HepG2 (cell line): ENCODE measurements around the gene CHCHD5. TPM values are rescaled to one million over a fixed set of nuclear protein-coding genes. Genes with fewer than 3 reads are reported as not detected.

Experiments
- ATF2 ChIP-seq: sonication (generic); formaldehyde crosslinking; IDR thresholded peaks from 2 replicates; pipeline ENCODE4 v1.4.0; 2020; ENCODE audit warnings: missing genetic modification reagents
- CBFB ChIP-seq: sonication (generic); formaldehyde crosslinking; IDR thresholded peaks from 2 replicates; pipeline ENCODE4 v1.4.0; 2020; ENCODE audit warnings: missing genetic modification reagents
- CTCF ChIP-seq: sonication (generic); formaldehyde crosslinking; IDR thresholded peaks from 2 replicates; pipeline ENCODE4 v1.5.0; 2020; ENCODE audit warnings: mild to moderate bottlenecking, missing genetic modification reagents, moderate library complexity
- HNRNPL ChIP-seq: fragments of 200-400 bp; formaldehyde crosslinking; IDR thresholded peaks from 2 replicates; pipeline ENCODE4 v1.6.1; 2017; ENCODE audit warnings: mild to moderate bottlenecking, low read depth, low read length
- ISL2 ChIP-seq: sonication (generic); formaldehyde crosslinking; IDR thresholded peaks from 2 replicates; pipeline ENCODE4 v1.5.0; 2020; ENCODE audit warnings: missing genetic modification reagents
- MLX ChIP-seq: IDR thresholded peaks from 2 replicates; pipeline ENCODE4 v1.6.1; 2016
- PRPF4 ChIP-seq: fragments of 200-400 bp; formaldehyde crosslinking; IDR thresholded peaks from 2 replicates; pipeline ENCODE4 v1.6.1; 2016; ENCODE audit warnings: low read length, low read depth; ENCODE audit not compliant: poor library complexity, severe bottlenecking
- STAG1 ChIP-seq: sonication (generic); formaldehyde crosslinking; IDR thresholded peaks from 2 replicates; pipeline ENCODE4 v1.4.0; 2020; ENCODE audit warnings: missing genetic modification reagents
- SYNCRIP ChIP-seq: fragments of 200-400 bp; formaldehyde crosslinking; IDR thresholded peaks from 2 replicates; pipeline ENCODE4 v1.6.1; 2018; ENCODE audit warnings: mild to moderate bottlenecking, low read depth, low read length; ENCODE audit not compliant: insufficient read depth
- ZBED4 ChIP-seq: sonication (generic); formaldehyde crosslinking; IDR thresholded peaks from 2 replicates; pipeline ENCODE4 v1.4.0; 2020; ENCODE audit warnings: missing genetic modification reagents, borderline replicate concordance
- ZMYM4 ChIP-seq: sonication (generic); formaldehyde crosslinking; IDR thresholded peaks from 2 replicates; pipeline ENCODE4 v1.8.1; 2023; ENCODE audit warnings: mild to moderate bottlenecking, missing genetic modification reagents
- ZNF276 ChIP-seq: sonication (generic); formaldehyde crosslinking; IDR thresholded peaks from 2 replicates; pipeline ENCODE4 v1.4.0; 2020; ENCODE audit warnings: mild to moderate bottlenecking, low read depth, missing genetic modification reagents
- ZNF501 ChIP-seq: sonication (generic); formaldehyde crosslinking; IDR thresholded peaks from 2 replicates; pipeline ENCODE4 v1.5.1; 2020; ENCODE audit warnings: mild to moderate bottlenecking, moderate library complexity, missing genetic modification reagents
- ZNF550 ChIP-seq: sonication (generic); formaldehyde crosslinking; IDR thresholded peaks from 2 replicates; pipeline ENCODE4 v1.4.0; 2020; ENCODE audit warnings: mild to moderate bottlenecking, missing genetic modification reagents, borderline replicate concordance
- ZNF770 ChIP-seq: sonication (generic); formaldehyde crosslinking; IDR thresholded peaks from 2 replicates; pipeline ENCODE4 v1.5.0; 2020; ENCODE audit warnings: mild to moderate bottlenecking, missing genetic modification reagents
- ZNF777 ChIP-seq: sonication (generic); formaldehyde crosslinking; IDR thresholded peaks from 2 replicates; pipeline ENCODE4 v1.4.0; 2020; ENCODE audit warnings: missing genetic modification reagents
- polyA plus RNA-seq, 8 experiments: library from polyadenylated mRNA; depleted of rRNA in 3 of 8; stranded (reverse) in 7 of 8; unstranded in 1 of 8; fragments of >200 nt; fragmentation: Illumina TruSeq in 4 of 8; extraction: Trizol in 4 of 8; gene quantifications; 2 replicates each; pipeline versions ENCODE4 v1.2.1 to v1.2.3, GENCODE V29; 2011 to 2016; ENCODE audit warnings: low read depth in 4 of 8, missing spikeins in 1 of 8, mixed read lengths in 1 of 8; ENCODE audit not compliant: insufficient read depth in 1 of 8
- total RNA-seq, 5 experiments: library from RNA; depleted of rRNA; stranded (reverse); fragments of >200 nt; fragmentation: Illumina TruSeq; extraction: Trizol; gene quantifications; 2 replicates each; pipeline ENCODE4 v1.2.3, GENCODE V29; 2016; ENCODE audit warnings: low read depth in 1 of 5

Gene CHCHD5
- total and polyA plus RNA-seq, 2 of the 13 experiments (the other 11 are each of a cell fraction or from before 2014, with no cell fraction given), result 19.0 to 23.9 TPM

- TF ChIP-seq ZNF550, result no peak
- TF ChIP-seq ATF2 (CRISPR knock-in tag), result peak; percentile 47; the same call in 1 of the 2 replicates
- TF ChIP-seq ZMYM4, result 0 out of 2 replicates have a peak, but pooled peaks have one; percentile 20
- TF ChIP-seq STAG1 (CRISPR knock-in tag), result peak; percentile 99
- TF ChIP-seq ZBED4 (CRISPR knock-in tag), result peak; percentile 54; the same call in 1 of the 2 replicates
- no peak for TF ChIP-seq MLX (CRISPR knock-in tag)
- TF ChIP-seq CTCF (CRISPR knock-in tag), result peak; percentile 99
- peak; percentile 100 for TF ChIP-seq HNRNPL
- 0 out of 2 replicates have a peak, but pooled peaks have one; percentile 52 for TF ChIP-seq ZNF276 (CRISPR knock-in tag)
- peak; percentile 42; the same call in 1 of the 2 replicates for TF ChIP-seq ISL2
- no peak for TF ChIP-seq PRPF4
- TF ChIP-seq ZNF501 (CRISPR knock-in tag), result peak; percentile 38; the same call in 1 of the 2 replicates
- no peak for TF ChIP-seq ZNF770 (CRISPR knock-in tag)
- peak; percentile 66; the same call in 1 of the 2 replicates for TF ChIP-seq CBFB (CRISPR knock-in tag)
- no peak for TF ChIP-seq SYNCRIP
- TF ChIP-seq ZNF777 (CRISPR knock-in tag), result 0 out of 2 replicates have a peak, but pooled peaks have one; percentile 21
These were observed 42.2 kb downstream of the CHCHD5 start (continued) for GRCh38 chr2:112626604-112627059.
